ENCODE results near the gene SDC4. TPM values are rescaled to one million over a fixed set of nuclear protein-coding genes. Genes with fewer than 3 reads are reported as not detected.

The SDC4 gene
- total and polyA plus RNA-seq, 4 donors: 19.2 to 114 (median 50.9) TPM

GRCh38 chr20:45312241-45312640 is 36.0 kb downstream of the SDC4 start:
- intact Hi-C loops (cut with DNase I): no loop called here
- H3K9me3 ChIP-seq (ENCODE audit: control insufficient read depth, low read length): no peaks in the 10 kb centered on the region
- H3K4me3 ChIP-seq (ENCODE audit: low read length in 2 of 2): no peak overlapping the region
- H3K4me1 ChIP-seq (ENCODE audit: control insufficient read depth in 1 of 2, insufficient read depth in 2 of 2, low read length in 2 of 2): no peaks in the 10 kb centered on the region
- no peaks in the 10 kb centered on the region for H3K36me3 ChIP-seq (ENCODE audit: control insufficient read depth in 1 of 2, insufficient read depth in 2 of 2, low read length in 1 of 2)
- no peaks in the 10 kb centered on the region for H3K27me3 ChIP-seq (ENCODE audit: control insufficient read depth in 1 of 2, insufficient read depth in 2 of 2, low read length in 1 of 2)
- H3K27ac ChIP-seq (ENCODE audit: low read depth in 1 of 2, low read length in 2 of 2): no peak overlapping the region
- ATAC-seq (ENCODE audit: low FRiP score) (no peak), DNase-seq (peak in 1 of 2 donors; percentile 72)
- 59 to 63% methylated on average over 21 of the region's 21 CpGs for WGBS, 2 donors

GRCh38 chr20:45311589-45312211 is 36.5 kb downstream of the SDC4 start:
- DNase-seq (peak; percentile 71 to 88), ATAC-seq (ENCODE audit: low FRiP score) (no peak)
- intact Hi-C loops (cut with DNase I): no loop called here
- Histone ChIP-seq H3K27ac (ENCODE audit: low read depth in 1 of 2, low read length in 2 of 2) (no peak overlapping the region), H3K4me3 (ENCODE audit: low read length in 2 of 2) (no peak overlapping the region), H3K9me3 (ENCODE audit: control insufficient read depth, low read length) (no peaks in the 10 kb centered on the region), H3K4me1 (ENCODE audit: control insufficient read depth in 1 of 2, insufficient read depth in 2 of 2, low read length in 2 of 2) (no peaks in the 10 kb centered on the region), H3K36me3 (ENCODE audit: control insufficient read depth in 1 of 2, insufficient read depth in 2 of 2, low read length in 1 of 2) (no peaks in the 10 kb centered on the region), H3K27me3 (ENCODE audit: control insufficient read depth in 1 of 2, insufficient read depth in 2 of 2, low read length in 1 of 2) (no peaks in the 10 kb centered on the region)
- 20% methylated on average over 40 to 45 of the region's 45 CpGs for WGBS, 2 donors

GRCh38 chr20:45309075-45309474 is 39.1 kb downstream of the SDC4 start:
- no peak overlapping the region for H3K4me3 ChIP-seq (ENCODE audit: low read length in 2 of 2)
- ATAC-seq (ENCODE audit: low FRiP score): no peak
- H3K27me3 ChIP-seq (ENCODE audit: control insufficient read depth in 1 of 2, insufficient read depth in 2 of 2, low read length in 1 of 2): no peaks in the 10 kb centered on the region
- H3K27ac ChIP-seq (ENCODE audit: low read depth in 1 of 2, low read length in 2 of 2): no peak overlapping the region
- WGBS, 2 donors: 77 to 85% methylated on average over 3 of the region's 3 CpGs
- DNase-seq: peak in 1 of 2 donors; percentile 31
- intact Hi-C loops (cut with DNase I): no loop called here
- H3K36me3 ChIP-seq (ENCODE audit: control insufficient read depth in 1 of 2, insufficient read depth in 2 of 2, low read length in 1 of 2): no peaks in the 10 kb centered on the region
- H3K4me1 ChIP-seq (ENCODE audit: control insufficient read depth in 1 of 2, insufficient read depth in 2 of 2, low read length in 2 of 2): no peaks in the 10 kb centered on the region
- no peaks in the 10 kb centered on the region for H3K9me3 ChIP-seq (ENCODE audit: control insufficient read depth, low read length)

GRCh38 chr20:45308117-45308778 is 40.0 kb downstream of the SDC4 start, which contains the start of gene MATN4:
TSS of gene MATN4 (minus strand) at chr20:45308299. CDS start at chr20:45305582, 2,717 bp downstream.
- DNase-seq (peak; percentile 44 to 64), ATAC-seq (ENCODE audit: low FRiP score) (peak; percentile 32)
- Histone ChIP-seq H3K4me3 (ENCODE audit: low read length in 2 of 2) (no peak within 1 kb of the TSS), H3K9me3 (ENCODE audit: control insufficient read depth, low read length) (no peaks in the 10 kb centered on the region), H3K27me3 (ENCODE audit: control insufficient read depth in 1 of 2, insufficient read depth in 2 of 2, low read length in 1 of 2) (no peaks in the 10 kb centered on the region), H3K4me1 (ENCODE audit: control insufficient read depth in 1 of 2, insufficient read depth in 2 of 2, low read length in 2 of 2) (no peaks in the 10 kb centered on the region), H3K27ac (ENCODE audit: low read depth in 1 of 2, low read length in 2 of 2) (no peak within 1 kb of the TSS), H3K36me3 (ENCODE audit: control insufficient read depth in 1 of 2, insufficient read depth in 2 of 2, low read length in 1 of 2) (no peaks in the 10 kb centered on the region)
- intact Hi-C loops (cut with DNase I): no loop called here
- 18 to 21% methylated on average over 19 to 20 of the region's 20 CpGs for WGBS, 2 donors

GRCh38 chr20:45307076-45307640 is 41.1 kb downstream of the SDC4 start:
- H3K4me3 ChIP-seq (ENCODE audit: low read length in 2 of 2): no peak overlapping the region
- no peaks in the 10 kb centered on the region for H3K4me1 ChIP-seq (ENCODE audit: control insufficient read depth in 1 of 2, insufficient read depth in 2 of 2, low read length in 2 of 2)
- intact Hi-C loops (cut with DNase I): no loop called here
- DNase-seq (peak in 1 of 2 donors; percentile 58), ATAC-seq (ENCODE audit: low FRiP score) (no peak)
- no peak overlapping the region for H3K27ac ChIP-seq (ENCODE audit: low read depth in 1 of 2, low read length in 2 of 2)
- H3K36me3 ChIP-seq (ENCODE audit: control insufficient read depth in 1 of 2, insufficient read depth in 2 of 2, low read length in 1 of 2): no peaks in the 10 kb centered on the region
- 59 to 62% methylated on average over 16 of the region's 16 CpGs for WGBS, 2 donors
- no peaks in the 10 kb centered on the region for H3K9me3 ChIP-seq (ENCODE audit: control insufficient read depth, low read length)
- H3K27me3 ChIP-seq (ENCODE audit: control insufficient read depth in 1 of 2, insufficient read depth in 2 of 2, low read length in 1 of 2): no peaks in the 10 kb centered on the region

- intact Hi-C loops (cut with DNase I): no loop called here
- Histone ChIP-seq H3K36me3 (ENCODE audit: control insufficient read depth in 1 of 2, insufficient read depth in 2 of 2, low read length in 1 of 2) (no peaks in the 10 kb centered on the region), H3K9me3 (ENCODE audit: control insufficient read depth, low read length) (no peaks in the 10 kb centered on the region), H3K27ac (ENCODE audit: low read depth in 1 of 2, low read length in 2 of 2) (no peak within 1 kb of the TSS), H3K27me3 (ENCODE audit: control insufficient read depth in 1 of 2, insufficient read depth in 2 of 2, low read length in 1 of 2) (no peaks in the 10 kb centered on the region), H3K4me3 (ENCODE audit: low read length in 2 of 2) (no peak within 1 kb of the TSS), H3K4me1 (ENCODE audit: control insufficient read depth in 1 of 2, insufficient read depth in 2 of 2, low read length in 2 of 2) (no peaks in the 10 kb centered on the region)
- DNase-seq (peak; percentile 46 to 81), ATAC-seq (ENCODE audit: low FRiP score) (peak; percentile 40)
- 17 to 18% methylated on average over 41 of the region's 41 CpGs for whole genome bisulfite sequencing, 2 donors
Measured at GRCh38 chr20:45306431-45306982, 41.7 kb downstream of the SDC4 start, which contains the start of gene RBPJL. TSS of gene RBPJL (plus strand) at chr20:45306840. CDS start at chr20:45306923, 83 bp downstream.

GRCh38 chr20:45305262-45305661 is 43.0 kb downstream of the SDC4 start:
- H3K9me3 ChIP-seq (ENCODE audit: control insufficient read depth, low read length): no peaks in the 10 kb centered on the region
- no peaks in the 10 kb centered on the region for H3K4me1 ChIP-seq (ENCODE audit: control insufficient read depth in 1 of 2, insufficient read depth in 2 of 2, low read length in 2 of 2)
- no peak overlapping the region for H3K4me3 ChIP-seq (ENCODE audit: low read length in 2 of 2)
- H3K36me3 ChIP-seq (ENCODE audit: control insufficient read depth in 1 of 2, insufficient read depth in 2 of 2, low read length in 1 of 2): no peaks in the 10 kb centered on the region
- intact Hi-C loops (cut with DNase I): no loop called here
- H3K27me3 ChIP-seq (ENCODE audit: control insufficient read depth in 1 of 2, insufficient read depth in 2 of 2, low read length in 1 of 2): no peaks in the 10 kb centered on the region
- DNase-seq (peak in 1 of 2 donors; percentile 13), ATAC-seq (ENCODE audit: low FRiP score) (no peak)
- WGBS, 2 donors: 67 to 72% methylated on average over 4 of the region's 4 CpGs
- H3K27ac ChIP-seq (ENCODE audit: low read depth in 1 of 2, low read length in 2 of 2): no peak overlapping the region

GRCh38 chr20:45304464-45304999 is 43.7 kb downstream of the SDC4 start:
- intact Hi-C loops (cut with DNase I): no loop called here
- Histone ChIP-seq H3K27ac (ENCODE audit: low read depth in 1 of 2, low read length in 2 of 2) (no peak overlapping the region), H3K4me3 (ENCODE audit: low read length in 2 of 2) (no peak overlapping the region), H3K36me3 (ENCODE audit: control insufficient read depth in 1 of 2, insufficient read depth in 2 of 2, low read length in 1 of 2) (no peaks in the 10 kb centered on the region), H3K27me3 (ENCODE audit: control insufficient read depth in 1 of 2, insufficient read depth in 2 of 2, low read length in 1 of 2) (no peaks in the 10 kb centered on the region), H3K9me3 (ENCODE audit: control insufficient read depth, low read length) (no peaks in the 10 kb centered on the region), H3K4me1 (ENCODE audit: control insufficient read depth in 1 of 2, insufficient read depth in 2 of 2, low read length in 2 of 2) (no peaks in the 10 kb centered on the region)
- WGBS, 2 donors: 64 to 78% methylated on average over 43 of the region's 43 CpGs
- ATAC-seq (ENCODE audit: low FRiP score) (no peak), DNase-seq (peak in 1 of 2 donors; percentile 65)

All from aorta (tissue), 5 donors.